Ectodermal cell (in vitro differentiated cells): ENCODE measurements around the gene SNAPIN.

Source experiments
- H3K27ac ChIP-seq: 2 replicates; pipeline ENCODE4 v1.7.0; 2013; ENCODE audit warnings: mild to moderate bottlenecking, low read depth, low read length; ENCODE audit not compliant: insufficient read depth, poor library complexity, severe bottlenecking
- H3K27me3 ChIP-seq: 2 replicates; pipeline ENCODE4 v1.7.0; 2013; ENCODE audit warnings: mild to moderate bottlenecking, low read length; ENCODE audit not compliant: insufficient read depth, control insufficient read depth, poor library complexity, severe bottlenecking
- H3K36me3 ChIP-seq: one replicate; pipeline ENCODE4 v1.7.0; 2013; ENCODE audit warnings: low read length; ENCODE audit not compliant: control insufficient read depth, insufficient read depth
- H3K4me1 ChIP-seq: one replicate; pipeline ENCODE4 v1.7.0; 2013; ENCODE audit warnings: low read length; ENCODE audit not compliant: control insufficient read depth, insufficient read depth
- H3K4me3 ChIP-seq: 2 replicates; pipeline ENCODE4 v1.7.0; 2013; ENCODE audit warnings: low read depth, low read length, control low read depth; ENCODE audit not compliant: insufficient read depth
- H3K9me3 ChIP-seq: 2 replicates; pipeline ENCODE4 v1.7.0; 2013; ENCODE audit warnings: mild to moderate bottlenecking, low read length, moderate library complexity; ENCODE audit not compliant: control insufficient read depth
- WGBS, 2 experiments: methylation state at CpG; one replicate each; pipeline ENCODE4 v1.1.7; 2013; ENCODE audit warnings: missing lambda C conversion rate in 2 of 2; 5-methylcytosine and 5-hydroxymethylcytosine counted together

The SNAPIN gene

DNA sequence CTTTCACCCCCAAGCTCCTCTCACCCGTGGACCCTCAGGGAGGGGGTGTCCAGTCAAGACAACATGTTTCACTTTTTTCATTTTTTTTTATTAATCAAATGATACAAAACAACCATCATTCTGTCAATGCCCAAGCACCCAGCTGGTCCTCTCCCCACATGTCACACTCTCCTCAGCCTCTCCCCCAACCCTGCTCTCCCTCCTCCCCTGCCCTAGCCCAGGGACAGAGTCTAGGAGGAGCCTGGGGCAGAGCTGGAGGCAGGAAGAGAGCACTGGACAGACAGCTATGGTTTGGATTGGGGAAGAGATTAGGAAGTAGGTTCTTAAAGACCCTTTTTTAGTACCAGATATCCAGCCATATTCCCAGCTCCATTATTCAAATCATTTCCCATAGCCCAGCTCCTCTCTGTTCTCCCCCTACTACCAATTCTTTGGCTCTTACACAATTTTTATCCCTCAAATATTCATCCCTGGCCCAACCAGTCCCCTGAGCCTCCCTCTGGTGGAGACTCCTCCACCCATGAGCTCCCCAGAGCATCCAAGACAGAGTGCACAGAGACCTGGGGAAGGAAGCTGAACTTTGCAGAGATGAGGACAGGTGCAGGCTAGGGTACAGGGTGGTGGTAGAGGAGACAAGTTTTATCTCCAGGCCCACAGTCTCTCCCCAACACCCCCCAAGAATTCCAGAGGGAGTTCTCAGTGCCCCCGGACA is 44.2 kb upstream of the SNAPIN start:
- Histone ChIP-seq H3K27ac (no peak overlapping the region), H3K4me3 (no peak overlapping the region), H3K4me1 (peaks cover 19% of the 10 kb centered on the region), H3K36me3 (peaks cover 10% of the 10 kb centered on the region), H3K27me3 (no peaks in the 10 kb centered on the region), H3K9me3 (no peaks in the 10 kb centered on the region)
- WGBS, 2 experiments = 86 to 88% methylated on average over 2 of the region's 2 CpGs

- Histone ChIP-seq H3K27ac (no peak overlapping the region), H3K4me1 (peaks cover 16% of the 10 kb centered on the region), H3K9me3 (no peaks in the 10 kb centered on the region), H3K36me3 (peaks cover 11% of the 10 kb centered on the region), H3K27me3 (no peaks in the 10 kb centered on the region), H3K4me3 (no peak overlapping the region)
- WGBS, 2 experiments = 92% methylated on average over 7 of the region's 7 CpGs
Observed at GRCh38 chr1:153614906-153615305, 43.6 kb upstream of the SNAPIN start.

- WGBS, 2 experiments = 82 to 88% methylated on average over 2 of the region's 2 CpGs
- H3K4me1 ChIP-seq = peaks cover 16% of the 10 kb centered on the region
- no peaks in the 10 kb centered on the region for H3K9me3 ChIP-seq
- no peaks in the 10 kb centered on the region for H3K27me3 ChIP-seq
- H3K36me3 ChIP-seq = peaks cover 11% of the 10 kb centered on the region
- H3K27ac ChIP-seq = no peak overlapping the region
- no peak overlapping the region for H3K4me3 ChIP-seq
Observed at GRCh38 chr1:153615406-153615805, 43.1 kb upstream of the SNAPIN start.

DNA sequence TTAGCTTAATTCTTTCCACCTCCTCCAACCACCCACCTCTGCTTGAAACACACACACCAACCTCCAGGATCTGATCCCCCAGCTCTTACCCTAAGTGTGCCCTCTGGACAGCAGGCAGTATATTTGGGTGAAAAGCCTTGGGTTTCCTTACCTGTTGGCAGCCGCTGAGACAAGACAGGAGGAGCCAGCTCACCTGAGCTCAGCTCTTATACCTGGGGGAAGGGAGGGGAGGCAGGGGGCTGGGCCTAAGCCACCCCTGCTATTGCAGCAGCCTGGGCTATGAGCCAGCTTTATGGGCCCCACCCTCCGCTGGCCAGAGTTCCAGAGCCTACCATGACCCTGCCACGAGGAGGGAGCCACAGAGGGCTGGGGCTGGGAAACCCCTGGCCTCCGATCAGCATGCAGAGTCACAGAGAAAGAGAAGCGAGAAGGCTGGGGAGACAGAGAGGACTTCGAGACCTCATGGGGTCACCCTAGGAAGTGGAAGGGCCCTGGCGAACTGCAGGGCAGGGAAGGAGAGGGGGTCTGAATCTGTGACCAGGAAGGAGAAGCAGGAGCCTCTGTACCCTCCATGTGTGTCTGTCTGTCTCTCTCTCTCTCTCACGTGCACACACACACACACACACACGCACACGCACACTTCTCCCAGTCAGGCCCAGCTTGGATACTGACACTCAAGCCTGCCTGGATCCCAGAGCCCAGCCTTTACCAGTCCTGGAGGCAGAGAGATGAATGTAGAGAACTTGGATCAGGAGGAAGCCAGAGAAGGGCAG is 42.2 kb upstream of the SNAPIN start, which contains the start of gene S100A14:
S100A14 (minus strand) TSS at position 182 of the 773 bp plus-strand sequence. CDS start 467 bp downstream, outside the sequence.
- no peaks in the 10 kb centered on the region for H3K27me3 ChIP-seq
- no peaks in the 10 kb centered on the region for H3K9me3 ChIP-seq
- 85 to 88% methylated on average over 10 of the region's 10 CpGs for WGBS, 2 experiments
- H3K4me1 ChIP-seq = peaks cover 16% of the 10 kb centered on the region
- no peak within 1 kb of the TSS for H3K4me3 ChIP-seq
- peaks cover 11% of the 10 kb centered on the region for H3K36me3 ChIP-seq
- no peak within 1 kb of the TSS for H3K27ac ChIP-seq

DNA sequence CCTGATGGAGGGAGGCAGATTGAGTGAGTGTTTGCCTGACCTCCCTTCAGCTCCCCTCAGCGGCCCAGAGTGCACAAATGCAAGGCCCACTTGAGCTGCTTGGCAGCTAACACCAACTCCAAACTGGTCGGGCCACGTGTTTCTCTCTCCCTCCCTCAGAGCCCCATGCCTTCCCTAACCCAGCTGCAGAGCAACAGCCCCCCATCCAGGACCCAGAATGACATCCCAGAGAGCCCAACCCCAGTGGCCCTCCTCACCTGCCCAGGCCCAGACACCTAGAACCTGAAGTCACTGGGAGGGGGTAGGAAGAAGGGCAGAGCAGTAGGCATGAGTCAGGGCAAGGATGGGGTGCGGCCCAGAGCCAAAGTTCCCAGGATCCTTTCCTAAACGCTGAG is 41.6 kb upstream of the SNAPIN start:
- WGBS, 2 experiments = 87 to 89% methylated on average over 5 of the region's 5 CpGs
- Histone ChIP-seq H3K27ac (no peak overlapping the region), H3K27me3 (no peaks in the 10 kb centered on the region), H3K4me1 (peaks cover 10% of the 10 kb centered on the region), H3K4me3 (no peak overlapping the region), H3K36me3 (peaks cover 11% of the 10 kb centered on the region), H3K9me3 (no peaks in the 10 kb centered on the region)

DNA sequence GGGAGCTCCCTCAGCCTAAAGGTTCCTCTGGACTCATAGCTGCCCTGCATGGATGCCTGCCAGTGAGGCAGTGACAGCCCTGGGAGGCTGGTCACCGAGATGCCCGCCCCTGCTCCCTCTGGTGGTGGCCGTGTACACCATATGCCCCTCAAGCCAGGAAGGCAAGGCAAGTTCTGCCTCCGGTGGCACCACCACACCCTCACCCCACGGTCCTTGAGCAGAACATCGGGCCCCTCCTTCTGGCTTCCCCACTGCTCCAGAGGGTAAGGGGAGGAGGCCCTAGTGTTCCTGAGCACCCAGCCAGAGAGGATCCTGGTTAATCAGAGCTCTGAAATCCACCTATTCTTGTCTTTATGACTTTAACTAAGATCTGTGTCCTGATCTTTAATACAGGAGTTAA is 40.8 kb upstream of the SNAPIN start:
- no peaks in the 10 kb centered on the region for H3K9me3 ChIP-seq
- H3K27ac ChIP-seq = no peak overlapping the region
- WGBS, 2 experiments = 94 to 95% methylated on average over 6 of the region's 6 CpGs
- H3K27me3 ChIP-seq = no peaks in the 10 kb centered on the region
- no peak overlapping the region for H3K4me3 ChIP-seq
- peaks cover 2% of the 10 kb centered on the region for H3K4me1 ChIP-seq
- H3K36me3 ChIP-seq = peaks cover 14% of the 10 kb centered on the region

DNA sequence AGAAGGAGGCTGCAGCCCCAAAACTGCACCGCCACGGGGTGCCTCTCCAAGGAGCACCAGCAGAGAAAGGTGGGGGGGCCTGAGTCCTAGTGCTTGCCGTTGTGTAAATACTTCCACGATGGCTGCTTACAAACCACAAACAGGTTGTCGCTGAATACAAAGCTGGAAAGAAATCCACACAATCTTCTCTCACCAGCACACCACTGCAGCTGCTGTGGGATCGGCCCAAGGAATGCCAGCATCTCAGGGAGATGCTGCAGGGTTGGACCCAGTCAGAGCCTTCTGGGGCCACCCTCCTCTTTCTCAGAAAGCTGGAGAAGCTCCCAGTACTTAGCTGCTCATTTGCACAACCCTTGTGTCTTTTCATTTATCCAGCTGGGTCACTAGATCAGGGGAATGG is 39.3 kb upstream of the SNAPIN start:
- peaks cover 16% of the 10 kb centered on the region for H3K36me3 ChIP-seq
- no peak overlapping the region for H3K27ac ChIP-seq
- 92 to 95% methylated on average over 6 of the region's 6 CpGs for WGBS, 2 experiments

GRCh38 chr1:153623101-153623500 is 35.4 kb upstream of the SNAPIN start:
- no peak overlapping the region for H3K4me3 ChIP-seq
- H3K36me3 ChIP-seq = peaks cover 16% of the 10 kb centered on the region
- H3K4me1 ChIP-seq = peaks cover 6% of the 10 kb centered on the region
- no peaks in the 10 kb centered on the region for H3K27me3 ChIP-seq
- 54% methylated on average over 7 of the region's 7 CpGs for WGBS, 2 experiments
- no peak overlapping the region for H3K27ac ChIP-seq
- no peaks in the 10 kb centered on the region for H3K9me3 ChIP-seq

More for the DNA sequence above, 39.3 kb upstream of the SNAPIN start:
- no peaks in the 10 kb centered on the region for H3K4me1 ChIP-seq
- H3K27me3 ChIP-seq = no peaks in the 10 kb centered on the region
- H3K4me3 ChIP-seq = no peak overlapping the region
- H3K9me3 ChIP-seq = no peaks in the 10 kb centered on the region

GRCh38 chr1:153624965-153625611 is 33.4 kb upstream of the SNAPIN start:
- Histone ChIP-seq H3K27ac (no peak overlapping the region), H3K4me1 (peaks cover 12% of the 10 kb centered on the region), H3K27me3 (no peaks in the 10 kb centered on the region), H3K4me3 (no peak overlapping the region), H3K36me3 (peaks cover 5% of the 10 kb centered on the region), H3K9me3 (no peaks in the 10 kb centered on the region)
- WGBS, 2 experiments = 94 to 96% methylated on average over 10 of the region's 10 CpGs

GRCh38 chr1:153626477-153626903 is 32.0 kb upstream of the SNAPIN start:
- 81 to 83% methylated on average over 3 of the region's 3 CpGs for WGBS, 2 experiments
- no peak overlapping the region for H3K27ac ChIP-seq
- H3K4me1 ChIP-seq = peaks cover 12% of the 10 kb centered on the region

More at GRCh38 chr1:153626477-153626903, 32.0 kb upstream of the SNAPIN start:
- no peaks in the 10 kb centered on the region for H3K27me3 ChIP-seq
- no peaks in the 10 kb centered on the region for H3K9me3 ChIP-seq
- H3K36me3 ChIP-seq = peaks cover 5% of the 10 kb centered on the region
- H3K4me3 ChIP-seq = peak overlapping the region; percentile 56
